CD14-positive monocyte (primary cell): ENCODE results near the gene PQBP1. TPM values are rescaled to one million over a fixed set of nuclear protein-coding genes. Genes with fewer than 3 reads are reported as not detected.
A peak's percentile ranks its signal among the peaks of the same experiment; 100 is the strongest.

Source experiments
- DNase-seq, 3 donors: peaks; one replicate each; pipeline ENCODE4 v3.0.0-alpha.2; 2011 to 2022
- H2AFZ ChIP-seq: 2 replicates; pipeline ENCODE4 v1.6.0; 2012; ENCODE audit warnings: mild to moderate bottlenecking, low read depth, low read length, inconsistent platforms; ENCODE audit not compliant: insufficient read depth, poor library complexity, severe bottlenecking
- H3K27ac ChIP-seq, 2 donors: 1 replicate in 1 of 2; 2 replicates in 1 of 2; pipeline ENCODE4 v1.5.1; 2012 to 2013; ENCODE audit warnings: low read length in 2 of 2, control low read depth in 1 of 2, inconsistent platforms in 1 of 2, low read depth in 1 of 2, mild to moderate bottlenecking in 1 of 2
- H3K27me3 ChIP-seq, 2 donors: one replicate each; pipeline versions ENCODE4 v1.6.0 to v1.6.1; 2011 to 2013; ENCODE audit warnings: low read length in 2 of 2; ENCODE audit not compliant: control insufficient read depth in 2 of 2, insufficient read depth in 2 of 2
- H3K36me3 ChIP-seq, 2 donors: replicated peaks in 1 of 2; 1 replicate in 1 of 2; 2 replicates in 1 of 2; pipeline versions ENCODE4 v1.5.1 to v1.6.1; 2012 to 2013; ENCODE audit warnings: low read length in 2 of 2, control low read depth in 1 of 2, inconsistent platforms in 1 of 2, mild to moderate bottlenecking in 1 of 2; ENCODE audit not compliant: insufficient read depth in 2 of 2, control insufficient read depth in 1 of 2
- H3K4me1 ChIP-seq, 2 donors: 1 replicate in 1 of 2; 2 replicates in 1 of 2; pipeline versions ENCODE4 v1.5.1 to v1.6.1; 2012 to 2013; ENCODE audit warnings: low read length in 2 of 2, control low read depth in 1 of 2, inconsistent platforms in 1 of 2, mild to moderate bottlenecking in 1 of 2, moderate library complexity in 1 of 2; ENCODE audit not compliant: insufficient read depth in 2 of 2, control insufficient read depth in 1 of 2
- H3K4me2 ChIP-seq: replicated peaks from 2 replicates; pipeline ENCODE3; 2012; ENCODE audit warnings: low read length, moderate library complexity, mild to moderate bottlenecking; ENCODE audit not compliant: poor library complexity, severe bottlenecking; ENCODE audit errors: extremely low read depth
- H3K4me3 ChIP-seq, 3 experiments: fragments of 200-600 bp in 1 of 3; sonication (generic) in 1 of 3; replicated peaks in 1 of 3; 1 replicate in 2 of 3; 2 replicates in 1 of 3; pipeline ENCODE4 v1.5.1; 2011 to 2013; ENCODE audit warnings: low read length in 3 of 3, mild to moderate bottlenecking in 3 of 3, control low read depth in 2 of 3, low read depth in 2 of 3, inconsistent platforms in 1 of 3, moderate library complexity in 1 of 3
- H3K79me2 ChIP-seq: 2 replicates; pipeline ENCODE4 v1.6.0; 2012; ENCODE audit warnings: mild to moderate bottlenecking, control low read depth, inconsistent platforms, low read length, moderate library complexity; ENCODE audit not compliant: insufficient read depth
- H3K9ac ChIP-seq: 2 replicates; pipeline ENCODE4 v1.6.0; 2017; ENCODE audit warnings: low read length, mild to moderate bottlenecking; ENCODE audit not compliant: insufficient read depth, poor library complexity, severe bottlenecking
- H3K9me3 ChIP-seq, 2 donors: replicated peaks in 1 of 2; 1 replicate in 1 of 2; 2 replicates in 1 of 2; pipeline versions ENCODE4 v1.5.1 to v1.6.1; 2012 to 2013; ENCODE audit warnings: low read length in 2 of 2, control low read depth in 1 of 2; ENCODE audit not compliant: control insufficient read depth in 1 of 2, insufficient read depth in 1 of 2
- H4K20me1 ChIP-seq: 2 replicates; pipeline ENCODE4 v1.6.0; 2012; ENCODE audit warnings: mild to moderate bottlenecking, low read length, control low read depth, moderate library complexity; ENCODE audit not compliant: insufficient read depth
- H3K27ac Mint-ChIP-seq, 7 donors: one replicate each; pipeline ENCODE4 v1.8.0; 2020; ENCODE audit warnings: mild to moderate bottlenecking in 7 of 7, mixed read lengths in 7 of 7, moderate library complexity in 6 of 7, inconsistent platforms in 2 of 7
- H3K27me3 Mint-ChIP-seq, 3 donors: one replicate each; pipeline ENCODE4 v1.8.0; 2021 to 2022; ENCODE audit warnings: low read depth in 3 of 3, mild to moderate bottlenecking in 3 of 3, mixed read lengths in 3 of 3, moderate library complexity in 3 of 3, inconsistent platforms in 1 of 3
- H3K36me3 Mint-ChIP-seq, 2 donors: one replicate each; pipeline ENCODE4 v1.8.0; 2020; ENCODE audit warnings: mixed read lengths in 2 of 2, inconsistent platforms in 1 of 2, mild to moderate bottlenecking in 1 of 2
- H3K4me1 Mint-ChIP-seq: one replicate; pipeline ENCODE4 v1.8.0; 2020; ENCODE audit warnings: mild to moderate bottlenecking, mixed read lengths
- H3K4me3 Mint-ChIP-seq, 2 donors: one replicate each; pipeline ENCODE4 v1.8.0; 2020; ENCODE audit warnings: mild to moderate bottlenecking in 2 of 2, mixed read lengths in 2 of 2, moderate library complexity in 1 of 2
- H3K9me3 Mint-ChIP-seq, 7 donors: one replicate each; pipeline ENCODE4 v1.8.0; 2020 to 2022; ENCODE audit warnings: mixed read lengths in 7 of 7, mild to moderate bottlenecking in 6 of 7, moderate library complexity in 6 of 7, inconsistent platforms in 2 of 7
- WGBS: methylation state at CpG from one replicate; pipeline ENCODE4 v1.1.5; 2013; ENCODE audit warnings: missing lambda C conversion rate; ENCODE audit not compliant: insufficient coverage; 5-methylcytosine and 5-hydroxymethylcytosine counted together
- intact Hi-C, 2 donors: fragments of 100-400 bp; cut with micrococcal nuclease; formaldehyde crosslinking; loops; one replicate each; pipeline versions ENCODE4 v1.15.0 to v1.15.1; 2023
- polyA minus RNA-seq: library from RNA; depleted of rRNA, polyadenylated mRNA; stranded (reverse); fragments of >200 nt; gene quantifications from 2 replicates; pipeline ENCODE4 v1.2.3, GENCODE V29; 2012
- polyA plus RNA-seq, 3 donors: library from polyadenylated mRNA; depleted of rRNA in 1 of 3; unstranded in 2 of 3; stranded (reverse) in 1 of 3; fragments of 300-500 nt in 2 of 3; fragments of >200 nt in 1 of 3; fragmentation: Illumina TruSeq in 2 of 3; gene quantifications; 1 replicate in 2 of 3; 2 replicates in 1 of 3; pipeline ENCODE4 v1.2.3, GENCODE V29; 2012 to 2021
- total RNA-seq, 12 experiments: library from RNA in 1 of 12; stranded (reverse) in 1 of 12; fragments of 120-200 nt in 1 of 12; gene quantifications; one replicate each; pipeline ENCODE4 v1.2.4 and lab custom pipeline; 2013 to 2026; ENCODE audit warnings: mixed read lengths in 6 of 12, inconsistent platforms in 1 of 12
- TF ChIP-seq, protein P1 (sequence below): fragments of 200-600 bp; IDR thresholded peaks from one replicate; pipeline ENCODE4 v1.8.0; 2022; ENCODE audit warnings: antibody characterized with exemption, mild to moderate bottlenecking

PQBP1 gene, protein sequence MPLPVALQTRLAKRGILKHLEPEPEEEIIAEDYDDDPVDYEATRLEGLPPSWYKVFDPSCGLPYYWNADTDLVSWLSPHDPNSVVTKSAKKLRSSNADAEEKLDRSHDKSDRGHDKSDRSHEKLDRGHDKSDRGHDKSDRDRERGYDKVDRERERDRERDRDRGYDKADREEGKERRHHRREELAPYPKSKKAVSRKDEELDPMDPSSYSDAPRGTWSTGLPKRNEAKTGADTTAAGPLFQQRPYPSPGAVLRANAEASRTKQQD
- 86.1 TPM for total RNA-seq (2013)
- polyA plus RNA-seq (100 to 1,000 TPM in 1 of 3 donors, 10 to 100 TPM in 2; 71.7 to 129 (median 78.3) TPM), polyA minus RNA-seq (23.6 and 42.8 TPM in 2 replicates), total RNA-seq (lab: John Stamatoyannopoulos, UW) (9.7 to 42.6 (median 31.5) reads per million in 11 experiments)

- Histone ChIP-seq H2AFZ (peak within 1 kb of the TSS; percentile 26), H3K79me2 (peaks cover 32% of the 10 kb centered on the region), H3K4me3 (peak within 1 kb of the TSS; percentile 81 to 98 (median 88)), H3K9me3 (no peaks in the 10 kb centered on the region), H3K27me3 (no peaks in the 10 kb centered on the region), H3K4me1 (peaks cover 19 to 23% of the 10 kb centered on the region in 2 donors), H3K4me2 (peak within 1 kb of the TSS; percentile 79), H3K36me3 (peaks cover 30 to 52% of the 10 kb centered on the region in 2 donors), H4K20me1 (peaks cover 24% of the 10 kb centered on the region), H3K27ac (peak within 1 kb of the TSS; percentile 98 to 100), H3K9ac (peak within 1 kb of the TSS; percentile 95)
- TF ChIP-seq, protein P1, sequence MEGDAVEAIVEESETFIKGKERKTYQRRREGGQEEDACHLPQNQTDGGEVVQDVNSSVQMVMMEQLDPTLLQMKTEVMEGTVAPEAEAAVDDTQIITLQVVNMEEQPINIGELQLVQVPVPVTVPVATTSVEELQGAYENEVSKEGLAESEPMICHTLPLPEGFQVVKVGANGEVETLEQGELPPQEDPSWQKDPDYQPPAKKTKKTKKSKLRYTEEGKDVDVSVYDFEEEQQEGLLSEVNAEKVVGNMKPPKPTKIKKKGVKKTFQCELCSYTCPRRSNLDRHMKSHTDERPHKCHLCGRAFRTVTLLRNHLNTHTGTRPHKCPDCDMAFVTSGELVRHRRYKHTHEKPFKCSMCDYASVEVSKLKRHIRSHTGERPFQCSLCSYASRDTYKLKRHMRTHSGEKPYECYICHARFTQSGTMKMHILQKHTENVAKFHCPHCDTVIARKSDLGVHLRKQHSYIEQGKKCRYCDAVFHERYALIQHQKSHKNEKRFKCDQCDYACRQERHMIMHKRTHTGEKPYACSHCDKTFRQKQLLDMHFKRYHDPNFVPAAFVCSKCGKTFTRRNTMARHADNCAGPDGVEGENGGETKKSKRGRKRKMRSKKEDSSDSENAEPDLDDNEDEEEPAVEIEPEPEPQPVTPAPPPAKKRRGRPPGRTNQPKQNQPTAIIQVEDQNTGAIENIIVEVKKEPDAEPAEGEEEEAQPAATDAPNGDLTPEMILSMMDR = no peak
- Mint-ChIP-seq H3K27me3 (peaks cover 0 to 6% (median 0%) of the 10 kb centered on the region in 3 donors), H3K4me3 (peak within 1 kb of the TSS; percentile 87 to 96), H3K4me1 (peaks cover 15% of the 10 kb centered on the region), H3K27ac (peak within 1 kb of the TSS; percentile 94 to 100 (median 98)), H3K36me3 (peaks cover 34 to 41% of the 10 kb centered on the region in 2 donors), H3K9me3 (peaks cover 0 to 29% (median 2%) of the 10 kb centered on the region in 7 donors)
- peak; percentile 93 to 94 (median 93) for DNase-seq
- intact Hi-C loops = loop anchor here (5.0 to 10.0 kb wide), 3 partner anchors 47 to 147 kb away; partner anchors contain the start of genes HDAC6 (in 2 of the 2) and TFE3 (in 1 of the 2)
- under 1% methylated on average over 25 of the region's 49 CpGs for WGBS
Measured at GRCh38 chrX:48897625-48898306, at the start of gene PQBP1, which contains the start of gene TIMM17B. Gene PQBP1 (plus strand): TSS chrX:48897930. CDS start chrX:48898510, 580 bp downstream. Gene TIMM17B (minus strand): TSS chrX:48897768. CDS start chrX:48897749, 19 bp downstream.

DNA sequence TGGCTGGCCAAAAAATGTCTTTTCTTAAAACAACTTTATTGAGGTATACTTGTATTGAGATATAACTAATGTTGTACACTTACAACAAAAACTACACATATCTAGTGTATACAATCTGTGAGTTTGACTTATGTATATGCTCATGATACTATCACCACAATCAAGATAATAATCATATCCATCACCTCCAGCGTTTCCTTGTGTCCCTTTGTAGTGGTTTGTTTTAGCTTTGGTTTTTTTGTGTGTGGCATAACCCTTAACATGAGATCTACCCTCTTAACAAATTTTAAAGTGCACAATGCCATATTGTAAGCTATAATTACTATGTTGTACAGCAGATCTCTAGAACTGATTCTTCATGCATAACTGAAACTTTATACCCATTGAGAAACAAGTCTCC lies 48.9 kb upstream of the PQBP1 start:
- Mint-ChIP-seq H3K27me3 (peaks cover 0 to 6% (median 6%) of the 10 kb centered on the region in 3 donors), H3K36me3 (no peaks in the 10 kb centered on the region), H3K9me3 (peaks cover 0 to 15% (median 6%) of the 10 kb centered on the region in 7 donors), H3K4me3 (no peak overlapping the region), H3K27ac (no peak overlapping the region), H3K4me1 (peaks cover 7% of the 10 kb centered on the region)
- peaks cover 0 to 2% of the 10 kb centered on the region in 2 donors for H3K4me1 ChIP-seq
- no peaks in the 10 kb centered on the region for H3K36me3 ChIP-seq
- H3K79me2 ChIP-seq = no peaks in the 10 kb centered on the region
- WGBS = no CpG with 5 or more reads among the region's 1 CpG
- DNase-seq = no peak
- no peak overlapping the region for H3K4me3 ChIP-seq
- H3K27ac ChIP-seq = no peak overlapping the region
- no peak overlapping the region for H3K9ac ChIP-seq
- intact Hi-C loops = no loop called here
- H3K27me3 ChIP-seq = no peaks in the 10 kb centered on the region
- H2AFZ ChIP-seq = no peak overlapping the region
- no peaks in the 10 kb centered on the region for H4K20me1 ChIP-seq
- no peaks in the 10 kb centered on the region for H3K9me3 ChIP-seq
- TF ChIP-seq, protein P1 = no peak
- no peak overlapping the region for H3K4me2 ChIP-seq
